HEK293 (cell line): Measurements from ENCODE around the gene TMPRSS6.

Experiments used
- CTCF ChIA-PET: fragments of 350-600 bp; formaldehyde crosslinking; extraction: SDS; loops from one replicate; lab custom pipeline; 2021; ENCODE audit warnings: antibody characterized with exemption; lab: Yijun Ruan, JAX
- POLR2A ChIA-PET: fragments of 300-600 bp; formaldehyde crosslinking; extraction: SDS; loops from one replicate; lab custom pipeline; 2020; ENCODE audit warnings: antibody characterized with exemption, inconsistent platforms; lab: Yijun Ruan, JAX
- H3K27ac ChIP-seq: fragments of 200-500 bp; sonication (Bioruptor generic); 2 replicates; pipeline ENCODE4 v1.5.1; 2014; ENCODE audit warnings: low read depth, low read length, control low read depth, inconsistent platforms; ENCODE audit errors: extremely low read depth
- H3K36me3 ChIP-seq, 2 experiments: fragments of 200-500 bp in 1 of 2; sonication (Bioruptor generic) in 1 of 2; 1 replicate in 1 of 2; 2 replicates in 1 of 2; pipeline ENCODE4 v1.5.1; 2014 to 2017; ENCODE audit warnings: inconsistent platforms in 2 of 2, low read length in 2 of 2; ENCODE audit not compliant: control insufficient read depth in 2 of 2, insufficient read depth in 1 of 2
- H3K4me1 ChIP-seq: fragments of 200-500 bp; sonication (Bioruptor generic); 2 replicates; pipeline ENCODE4 v1.5.1; 2014; ENCODE audit warnings: mild to moderate bottlenecking, low read length, inconsistent platforms; ENCODE audit not compliant: control insufficient read depth, insufficient read depth
- H3K4me3 ChIP-seq: 2 replicates; pipeline ENCODE4 v1.5.1; 2011; ENCODE audit warnings: low read depth, mild to moderate bottlenecking, control low read depth, low read length, moderate library complexity
- H3K9me3 ChIP-seq: fragments of 200-500 bp; sonication (Bioruptor generic); 2 replicates; pipeline ENCODE4 v1.5.1; 2014; ENCODE audit warnings: low read depth, low read length, inconsistent platforms; ENCODE audit not compliant: control insufficient read depth, insufficient read depth
- EGR2 ChIP-seq: fragments of 450-650 bp; formaldehyde crosslinking; IDR thresholded peaks from 2 replicates; pipeline ENCODE4 v1.5.1; 2016; ENCODE audit warnings: low read depth, missing biosample characterization, missing genetic modification characterization
- OVOL3 ChIP-seq: fragments of 450-650 bp; formaldehyde crosslinking; IDR thresholded peaks from 2 replicates; pipeline ENCODE4 v1.5.1; 2016; ENCODE audit warnings: missing biosample characterization, missing genetic modification characterization
- ZBTB48 ChIP-seq: fragments of 450-650 bp; formaldehyde crosslinking; IDR thresholded peaks from 2 replicates; pipeline ENCODE4 v1.5.1; 2016; ENCODE audit warnings: missing biosample characterization, missing genetic modification characterization
- ZNF10 ChIP-seq: fragments of 450-650 bp; formaldehyde crosslinking; IDR thresholded peaks from 2 replicates; pipeline ENCODE4 v1.5.1; 2017; ENCODE audit warnings: missing biosample characterization, missing genetic modification characterization
- ZNF112 ChIP-seq: fragments of 450-650 bp; formaldehyde crosslinking; IDR thresholded peaks from 2 replicates; pipeline ENCODE4 v1.5.0; 2017; ENCODE audit warnings: missing biosample characterization, missing genetic modification characterization
- ZNF140 ChIP-seq: fragments of 450-650 bp; formaldehyde crosslinking; IDR thresholded peaks from 2 replicates; pipeline ENCODE4 v1.5.1; 2016; ENCODE audit warnings: missing biosample characterization, missing genetic modification characterization
- ZNF169 ChIP-seq: fragments of 450-650 bp; formaldehyde crosslinking; IDR thresholded peaks from 2 replicates; pipeline ENCODE4 v1.5.1; 2016; ENCODE audit warnings: missing biosample characterization, missing genetic modification characterization
- ZNF223 ChIP-seq: fragments of 450-650 bp; formaldehyde crosslinking; IDR thresholded peaks from 2 replicates; pipeline ENCODE4 v1.5.1; 2016; ENCODE audit warnings: missing biosample characterization, missing genetic modification characterization
- ZNF398 ChIP-seq: fragments of 450-650 bp; formaldehyde crosslinking; IDR thresholded peaks from 2 replicates; pipeline ENCODE4 v1.5.1; 2017; ENCODE audit warnings: missing biosample characterization, missing genetic modification characterization
- ZNF501 ChIP-seq: fragments of 450-650 bp; formaldehyde crosslinking; IDR thresholded peaks from 2 replicates; pipeline ENCODE4 v1.5.1; 2016; ENCODE audit warnings: missing biosample characterization, missing genetic modification characterization
- ZNF549 ChIP-seq: fragments of 450-650 bp; IDR thresholded peaks from 2 replicates; pipeline ENCODE4 v1.5.1; 2018; ENCODE audit warnings: missing biosample characterization, missing genetic modification characterization, mild to moderate bottlenecking, inconsistent platforms, moderate library complexity
- ZNF558 ChIP-seq: fragments of 450-650 bp; formaldehyde crosslinking; IDR thresholded peaks from 2 replicates; pipeline ENCODE4 v1.5.1; 2016; ENCODE audit warnings: missing biosample characterization, missing genetic modification characterization
- ZNF600 ChIP-seq: fragments of 450-650 bp; formaldehyde crosslinking; IDR thresholded peaks from 2 replicates; pipeline ENCODE4 v1.5.1; 2016; ENCODE audit warnings: missing biosample characterization, missing genetic modification characterization
- ZNF621 ChIP-seq: fragments of 450-650 bp; formaldehyde crosslinking; IDR thresholded peaks from 2 replicates; pipeline ENCODE4 v1.5.1; 2017; ENCODE audit warnings: missing biosample characterization, missing genetic modification characterization
- ZNF626 ChIP-seq: fragments of 450-650 bp; sonication (Bioruptor Pico); formaldehyde crosslinking; IDR thresholded peaks from 2 replicates; pipeline ENCODE4 v1.5.1; 2018; ENCODE audit warnings: missing biosample characterization, missing genetic modification characterization, inconsistent platforms
- ZNF660 ChIP-seq: fragments of 450-650 bp; IDR thresholded peaks from 2 replicates; pipeline ENCODE4 v1.5.1; 2018; ENCODE audit warnings: missing biosample characterization, mild to moderate bottlenecking, missing genetic modification characterization
- ZNF791 ChIP-seq: fragments of 450-650 bp; formaldehyde crosslinking; IDR thresholded peaks from 2 replicates; pipeline ENCODE4 v1.5.1; 2016; ENCODE audit warnings: missing biosample characterization, missing genetic modification characterization
- TF ChIP-seq, protein P1 (sequence below): fragments of 450-650 bp; formaldehyde crosslinking; IDR thresholded peaks from 2 replicates; pipeline ENCODE4 v1.5.1; 2016; ENCODE audit warnings: missing biosample characterization, missing genetic modification characterization
- TF ChIP-seq, protein P2 (sequence below): fragments of 450-650 bp; formaldehyde crosslinking; IDR thresholded peaks from 2 replicates; pipeline ENCODE4 v1.5.1; 2016; ENCODE audit warnings: missing biosample characterization, missing genetic modification characterization
- TF ChIP-seq, protein P3 (sequence below): fragments of 450-650 bp; formaldehyde crosslinking; IDR thresholded peaks from 2 replicates; pipeline ENCODE4 v1.5.1; 2016; ENCODE audit warnings: missing biosample characterization, missing genetic modification characterization
- TF ChIP-seq, protein P4 (sequence below): fragments of 450-650 bp; formaldehyde crosslinking; IDR thresholded peaks from 2 replicates; pipeline ENCODE4 v1.5.1; 2016; ENCODE audit warnings: missing biosample characterization, missing genetic modification characterization

TMPRSS6 gene

DNA sequence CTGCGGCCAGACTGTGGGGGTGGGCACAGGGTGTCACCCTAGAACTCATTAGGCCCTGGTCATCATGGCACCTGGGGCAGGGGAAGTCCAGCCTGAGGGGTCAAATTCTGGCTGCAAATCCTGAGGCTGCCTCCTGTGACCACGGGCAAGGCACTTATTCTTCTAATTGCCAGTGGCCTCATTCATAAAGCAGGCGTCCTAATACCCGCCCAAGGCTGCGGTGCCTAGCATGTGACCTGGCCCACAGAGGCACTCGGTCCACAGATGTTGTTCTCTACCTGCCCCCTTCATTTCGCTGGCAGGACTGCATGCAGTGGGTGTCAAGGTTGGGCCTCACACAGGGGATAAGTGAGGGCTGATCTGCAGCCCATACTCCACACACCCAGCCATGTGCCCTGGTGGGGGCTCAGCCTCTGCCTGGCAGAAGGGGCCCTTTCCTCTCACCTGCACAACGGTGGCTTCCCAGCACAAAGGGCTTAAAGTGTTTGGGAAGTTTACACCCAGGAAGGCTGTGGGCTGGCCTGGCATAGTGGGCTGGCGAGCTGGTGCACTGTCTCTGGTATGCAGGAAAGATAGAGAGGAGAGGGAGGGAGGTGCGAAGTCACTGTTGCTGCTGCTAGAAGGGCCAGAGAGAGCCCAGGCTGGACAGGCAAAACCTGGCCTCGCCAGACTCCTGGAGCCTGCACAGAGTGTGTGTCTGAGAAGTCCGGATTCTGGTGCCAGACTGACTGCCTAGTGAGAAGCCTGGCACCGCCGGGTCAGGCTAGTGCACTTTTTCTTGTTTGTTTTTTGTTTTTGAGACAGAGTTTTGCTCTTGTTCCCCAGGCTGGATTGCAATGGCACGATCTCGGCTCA lies 86.8 kb downstream of the TMPRSS6 start:
- no peaks in the 10 kb centered on the region for H3K9me3 ChIP-seq
- H3K36me3 ChIP-seq: peaks cover 15 to 49% of the 10 kb centered on the region in 2 experiments
- CTCF ChIA-PET: interaction anchor here (0.7 to 4.3 kb wide), 12 partner anchors 9 to 130 kb away, joined by 3 to 39 read pairs (median 5); no protein-coding TSS in a partner anchor
- H3K27ac ChIP-seq: no peak overlapping the region
- no peak overlapping the region for H3K4me3 ChIP-seq
- POLR2A ChIA-PET: no interaction called here
- no peak for TF ChIP-seq ZNF112
- TF ChIP-seq ZNF626 (tag by site-specific recombination): no peak
- TF ChIP-seq, protein P1, sequence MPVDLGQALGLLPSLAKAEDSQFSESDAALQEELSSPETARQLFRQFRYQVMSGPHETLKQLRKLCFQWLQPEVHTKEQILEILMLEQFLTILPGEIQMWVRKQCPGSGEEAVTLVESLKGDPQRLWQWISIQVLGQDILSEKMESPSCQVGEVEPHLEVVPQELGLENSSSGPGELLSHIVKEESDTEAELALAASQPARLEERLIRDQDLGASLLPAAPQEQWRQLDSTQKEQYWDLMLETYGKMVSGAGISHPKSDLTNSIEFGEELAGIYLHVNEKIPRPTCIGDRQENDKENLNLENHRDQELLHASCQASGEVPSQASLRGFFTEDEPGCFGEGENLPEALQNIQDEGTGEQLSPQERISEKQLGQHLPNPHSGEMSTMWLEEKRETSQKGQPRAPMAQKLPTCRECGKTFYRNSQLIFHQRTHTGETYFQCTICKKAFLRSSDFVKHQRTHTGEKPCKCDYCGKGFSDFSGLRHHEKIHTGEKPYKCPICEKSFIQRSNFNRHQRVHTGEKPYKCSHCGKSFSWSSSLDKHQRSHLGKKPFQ (tag by site-specific recombination): no peak
- no peak for TF ChIP-seq ZNF791 (tag by site-specific recombination)
- no peak for TF ChIP-seq ZNF549 (tag by site-specific recombination)
- TF ChIP-seq ZNF501 (tag by site-specific recombination): no peak
- TF ChIP-seq, protein P2, sequence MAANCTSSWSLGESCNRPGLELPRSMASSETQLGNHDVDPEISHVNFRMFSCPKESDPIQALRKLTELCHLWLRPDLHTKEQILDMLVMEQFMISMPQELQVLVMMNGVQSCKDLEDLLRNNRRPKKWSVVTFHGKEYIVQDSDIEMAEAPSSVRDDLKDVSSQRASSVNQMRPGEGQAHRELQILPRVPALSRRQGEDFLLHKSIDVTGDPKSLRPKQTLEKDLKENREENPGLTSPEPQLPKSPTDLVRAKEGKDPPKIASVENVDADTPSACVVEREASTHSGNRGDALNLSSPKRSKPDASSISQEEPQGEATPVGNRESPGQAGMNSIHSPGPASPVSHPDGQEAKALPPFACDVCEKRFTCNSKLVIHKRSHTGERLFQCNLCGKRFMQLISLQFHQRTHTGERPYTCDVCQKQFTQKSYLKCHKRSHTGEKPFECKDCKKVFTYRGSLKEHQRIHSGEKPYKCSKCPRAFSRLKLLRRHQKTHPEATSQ (tag by site-specific recombination): no peak
- TF ChIP-seq ZNF600: no peak
- TF ChIP-seq OVOL3 (tag by site-specific recombination): no peak
- no peak for TF ChIP-seq ZNF558 (tag by site-specific recombination)
- no peak for TF ChIP-seq EGR2 (tag by site-specific recombination)
- no peak for TF ChIP-seq ZNF660 (tag by site-specific recombination)
- TF ChIP-seq ZNF621 (tag by site-specific recombination): no peak
- no peak for TF ChIP-seq ZNF140 (tag by site-specific recombination)
- no peak for TF ChIP-seq ZNF398 (tag by site-specific recombination)
- TF ChIP-seq ZNF223 (tag by site-specific recombination): no peak
- TF ChIP-seq, all 188 proteins: peak for 0
- no peaks in the 10 kb centered on the region for H3K4me1 ChIP-seq

GRCh38 chr22:37021710-37022482 lies 87.6 kb downstream of the TMPRSS6 start:
- no peak overlapping the region for H3K4me3 ChIP-seq
- no peak overlapping the region for H3K27ac ChIP-seq
- no peaks in the 10 kb centered on the region for H3K4me1 ChIP-seq
- CTCF ChIA-PET: interaction anchor here (0.6 to 4.3 kb wide), 22 partner anchors 9 to 1115 kb away, joined by 3 to 39 read pairs (median 5); no protein-coding TSS in a partner anchor
- H3K36me3 ChIP-seq: peaks cover 10 to 49% of the 10 kb centered on the region in 2 experiments
- POLR2A ChIA-PET: no interaction called here
- no peaks in the 10 kb centered on the region for H3K9me3 ChIP-seq
- TF ChIP-seq ZNF169 (tag by site-specific recombination) (no peak), ZNF10 (no peak), ZBTB48 (tag by site-specific recombination) (peak; percentile 73)
- TF ChIP-seq, protein P3, sequence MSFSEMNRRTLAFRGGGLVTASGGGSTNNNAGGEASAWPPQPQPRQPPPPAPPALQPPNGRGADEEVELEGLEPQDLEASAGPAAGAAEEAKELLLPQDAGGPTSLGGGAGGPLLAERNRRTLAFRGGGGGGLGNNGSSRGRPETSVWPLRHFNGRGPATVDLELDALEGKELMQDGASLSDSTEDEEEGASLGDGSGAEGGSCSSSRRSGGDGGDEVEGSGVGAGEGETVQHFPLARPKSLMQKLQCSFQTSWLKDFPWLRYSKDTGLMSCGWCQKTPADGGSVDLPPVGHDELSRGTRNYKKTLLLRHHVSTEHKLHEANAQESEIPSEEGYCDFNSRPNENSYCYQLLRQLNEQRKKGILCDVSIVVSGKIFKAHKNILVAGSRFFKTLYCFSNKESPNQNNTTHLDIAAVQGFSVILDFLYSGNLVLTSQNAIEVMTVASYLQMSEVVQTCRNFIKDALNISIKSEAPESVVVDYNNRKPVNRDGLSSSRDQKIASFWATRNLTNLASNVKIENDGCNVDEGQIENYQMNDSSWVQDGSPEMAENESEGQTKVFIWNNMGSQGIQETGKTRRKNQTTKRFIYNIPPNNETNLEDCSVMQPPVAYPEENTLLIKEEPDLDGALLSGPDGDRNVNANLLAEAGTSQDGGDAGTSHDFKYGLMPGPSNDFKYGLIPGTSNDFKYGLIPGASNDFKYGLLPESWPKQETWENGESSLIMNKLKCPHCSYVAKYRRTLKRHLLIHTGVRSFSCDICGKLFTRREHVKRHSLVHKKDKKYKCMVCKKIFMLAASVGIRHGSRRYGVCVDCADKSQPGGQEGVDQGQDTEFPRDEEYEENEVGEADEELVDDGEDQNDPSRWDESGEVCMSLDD (tag by site-specific recombination): peak; percentile 81
- TF ChIP-seq, protein P4, sequence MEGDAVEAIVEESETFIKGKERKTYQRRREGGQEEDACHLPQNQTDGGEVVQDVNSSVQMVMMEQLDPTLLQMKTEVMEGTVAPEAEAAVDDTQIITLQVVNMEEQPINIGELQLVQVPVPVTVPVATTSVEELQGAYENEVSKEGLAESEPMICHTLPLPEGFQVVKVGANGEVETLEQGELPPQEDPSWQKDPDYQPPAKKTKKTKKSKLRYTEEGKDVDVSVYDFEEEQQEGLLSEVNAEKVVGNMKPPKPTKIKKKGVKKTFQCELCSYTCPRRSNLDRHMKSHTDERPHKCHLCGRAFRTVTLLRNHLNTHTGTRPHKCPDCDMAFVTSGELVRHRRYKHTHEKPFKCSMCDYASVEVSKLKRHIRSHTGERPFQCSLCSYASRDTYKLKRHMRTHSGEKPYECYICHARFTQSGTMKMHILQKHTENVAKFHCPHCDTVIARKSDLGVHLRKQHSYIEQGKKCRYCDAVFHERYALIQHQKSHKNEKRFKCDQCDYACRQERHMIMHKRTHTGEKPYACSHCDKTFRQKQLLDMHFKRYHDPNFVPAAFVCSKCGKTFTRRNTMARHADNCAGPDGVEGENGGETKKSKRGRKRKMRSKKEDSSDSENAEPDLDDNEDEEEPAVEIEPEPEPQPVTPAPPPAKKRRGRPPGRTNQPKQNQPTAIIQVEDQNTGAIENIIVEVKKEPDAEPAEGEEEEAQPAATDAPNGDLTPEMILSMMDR: peak; percentile 26
